ENCODE measurements around the gene ADCY1.
"Not testable (repeated sequence)": the region's sequence is repeated elsewhere in the genome, so short reads cannot be mapped to it uniquely, and the experiment has no call there.

The ADCY1 gene

GRCh38 chr7:45768516-45769394, 194.6 kb downstream of the ADCY1 start:
- peak; percentile 85 for DNase-seq

GRCh38 chr7:45769626-45770025, 195.5 kb downstream of the ADCY1 start:
- not testable (repeated sequence) for DNase-seq
